Neural cell (in vitro differentiated cells): ENCODE data around the gene SMOC1. TPM values are rescaled to one million over a fixed set of nuclear protein-coding genes. Genes with fewer than 3 reads are reported as not detected.

Source experiments
- H2AFZ ChIP-seq: fragments of 200-600, 300-800 bp; sonication (generic), shearing (Covaris generic); 2 replicates; pipeline ENCODE4 v1.6.0; 2014; ENCODE audit warnings: low read depth, mild to moderate bottlenecking, antibody characterized with exemption, low read length, moderate library complexity
- H3F3A ChIP-seq: fragments of 200-600 bp; shearing (Covaris generic); 2 replicates; pipeline ENCODE4 v1.6.1; 2016; ENCODE audit warnings: mild to moderate bottlenecking, moderate library complexity, mixed read lengths, antibody characterized with exemption, low read length; ENCODE audit not compliant: insufficient read depth, poor library complexity, severe bottlenecking
- H3K27ac ChIP-seq: fragments of 200-600, 300-800 bp; sonication (generic), shearing (Covaris generic); 2 replicates; pipeline ENCODE4 v1.5.1; 2014; ENCODE audit warnings: mild to moderate bottlenecking, low read length, moderate library complexity
- H3K27me3 ChIP-seq: fragments of 300-800, 200-600 bp; sonication (generic), shearing (Covaris generic); 2 replicates; pipeline ENCODE4 v1.6.0; 2014; ENCODE audit warnings: mild to moderate bottlenecking, low read depth, low read length, moderate library complexity; ENCODE audit not compliant: insufficient read depth
- H3K36me3 ChIP-seq: fragments of 300-800, 200-600 bp; sonication (generic), shearing (Covaris generic); 2 replicates; pipeline ENCODE4 v1.5.1; 2014; ENCODE audit warnings: mild to moderate bottlenecking, antibody characterized with exemption, low read length, moderate library complexity; ENCODE audit not compliant: insufficient read depth
- H3K4me2 ChIP-seq: fragments of 300-800, 200-600 bp; sonication (generic), shearing (Covaris generic); 2 replicates; pipeline ENCODE4 v1.6.0; 2014; ENCODE audit warnings: mild to moderate bottlenecking, low read length
- H3K4me3 ChIP-seq: fragments of 300-800, 200-600 bp; sonication (generic), shearing (Covaris generic); 2 replicates; pipeline ENCODE4 v1.5.1; 2014; ENCODE audit warnings: mild to moderate bottlenecking, low read length, moderate library complexity
- H3K79me2 ChIP-seq: fragments of 200-600 bp; shearing (Covaris generic); replicated peaks from 2 replicates; pipeline ENCODE4 v1.6.0; 2014; ENCODE audit warnings: mild to moderate bottlenecking, low read length, moderate library complexity; ENCODE audit not compliant: insufficient read depth
- H3K9ac ChIP-seq: fragments of 300-800, 200-600 bp; sonication (generic), shearing (Covaris generic); 2 replicates; pipeline ENCODE4 v1.6.1; 2016; ENCODE audit warnings: mild to moderate bottlenecking, low read length, mixed read lengths
- H3K9me2 ChIP-seq: fragments of 200-600 bp; shearing (Covaris generic); 2 replicates; pipeline ENCODE4 v1.6.1; 2016; ENCODE audit warnings: mild to moderate bottlenecking, low read length, mixed read lengths; ENCODE audit not compliant: insufficient read depth
- H3K9me3 ChIP-seq: fragments of 200-600, 300-800 bp; sonication (generic), shearing (Covaris generic); 2 replicates; pipeline ENCODE4 v1.6.1; 2016; ENCODE audit warnings: mild to moderate bottlenecking, mixed run types, low read length, moderate library complexity, mixed read lengths
- H4K20me1 ChIP-seq: fragments of 200-600 bp; shearing (Covaris generic); 2 replicates; pipeline ENCODE4 v1.6.1; 2016; ENCODE audit warnings: mild to moderate bottlenecking, mixed run types; ENCODE audit not compliant: insufficient read depth
- EP300 ChIP-seq: fragments of 450-650 bp; conservative IDR thresholded peaks from 2 replicates; pipeline ENCODE4 v1.6.1; 2014; ENCODE audit warnings: antibody characterized with exemption, mild to moderate bottlenecking, moderate library complexity; ENCODE audit not compliant: poor library complexity, severe bottlenecking
- EZH2 ChIP-seq: fragments of 200-600, 300-800 bp; shearing (Covaris generic), sonication (generic); IDR thresholded peaks from 2 replicates; pipeline ENCODE4 v1.6.1; 2014; ENCODE audit warnings: antibody characterized with exemption, low read length, borderline replicate concordance, mild to moderate bottlenecking; ENCODE audit not compliant: insufficient read depth, poor library complexity, severe bottlenecking
- MXI1 ChIP-seq: fragments of 450-650 bp; conservative IDR thresholded peaks from 2 replicates; pipeline ENCODE4 v1.6.1; 2014; ENCODE audit warnings: antibody characterized with exemption, mild to moderate bottlenecking; ENCODE audit not compliant: poor library complexity, severe bottlenecking
- POLR2AphosphoS5 ChIP-seq: IDR thresholded peaks from 2 replicates; pipeline ENCODE4 v1.6.1; 2012
- RAD21 ChIP-seq: fragments of 450-650 bp; conservative IDR thresholded peaks from 2 replicates; pipeline ENCODE4 v1.6.1; 2014; ENCODE audit warnings: antibody characterized with exemption, mild to moderate bottlenecking, moderate library complexity
- SMC3 ChIP-seq: fragments of 450-650 bp; conservative IDR thresholded peaks from 2 replicates; pipeline ENCODE4 v1.6.1; 2014; ENCODE audit warnings: antibody characterized with exemption, mild to moderate bottlenecking, moderate library complexity; ENCODE audit not compliant: poor library complexity
- TAF1 ChIP-seq: IDR thresholded peaks from 2 replicates; pipeline ENCODE4 v1.6.1; 2012; ENCODE audit warnings: low read depth
- polyA plus RNA-seq: library from polyadenylated mRNA; depleted of rRNA; stranded (reverse); fragments of >200 nt; gene quantifications from 2 replicates; pipeline ENCODE4 v1.2.3, GENCODE V29; 2014
- TF ChIP-seq, protein P1 (sequence below): fragments of 450-650 bp; IDR thresholded peaks from 2 replicates; pipeline ENCODE4 v1.5.1; 2014; ENCODE audit warnings: antibody characterized with exemption, mild to moderate bottlenecking, moderate library complexity; ENCODE audit not compliant: poor library complexity, severe bottlenecking
- TF ChIP-seq, protein P2 (sequence below): IDR thresholded peaks from 2 replicates; pipeline ENCODE4 v1.6.1; 2012; ENCODE audit warnings: borderline replicate concordance

The SMOC1 gene
- polyA plus RNA-seq, 1 donor from 2014 or later: 8.7 TPM

DNA sequence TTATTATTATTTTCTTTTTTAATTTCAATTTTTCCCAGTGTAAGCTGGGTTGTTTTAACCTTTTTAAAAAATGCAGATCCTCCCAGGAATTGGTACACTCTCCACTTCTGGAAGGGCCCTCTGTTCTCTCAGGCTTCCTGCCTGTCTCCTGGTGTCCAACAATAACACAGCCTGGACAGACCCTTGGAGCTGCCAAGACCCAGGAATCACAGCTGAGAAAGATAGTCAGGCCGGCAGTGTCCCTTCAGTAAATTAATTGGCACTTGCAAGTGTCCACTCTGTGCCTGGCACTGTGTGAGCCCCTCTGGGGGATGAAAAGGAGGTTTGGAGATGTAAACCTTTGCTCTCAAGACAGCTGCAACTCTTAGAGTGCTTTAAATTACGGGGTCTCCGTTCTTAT, 113.3 kb downstream of the SMOC1 start:
- no peak for TF ChIP-seq EZH2
- TF ChIP-seq RAD21: no peak
- no peak for TF ChIP-seq SMC3
- TF ChIP-seq, protein P1, sequence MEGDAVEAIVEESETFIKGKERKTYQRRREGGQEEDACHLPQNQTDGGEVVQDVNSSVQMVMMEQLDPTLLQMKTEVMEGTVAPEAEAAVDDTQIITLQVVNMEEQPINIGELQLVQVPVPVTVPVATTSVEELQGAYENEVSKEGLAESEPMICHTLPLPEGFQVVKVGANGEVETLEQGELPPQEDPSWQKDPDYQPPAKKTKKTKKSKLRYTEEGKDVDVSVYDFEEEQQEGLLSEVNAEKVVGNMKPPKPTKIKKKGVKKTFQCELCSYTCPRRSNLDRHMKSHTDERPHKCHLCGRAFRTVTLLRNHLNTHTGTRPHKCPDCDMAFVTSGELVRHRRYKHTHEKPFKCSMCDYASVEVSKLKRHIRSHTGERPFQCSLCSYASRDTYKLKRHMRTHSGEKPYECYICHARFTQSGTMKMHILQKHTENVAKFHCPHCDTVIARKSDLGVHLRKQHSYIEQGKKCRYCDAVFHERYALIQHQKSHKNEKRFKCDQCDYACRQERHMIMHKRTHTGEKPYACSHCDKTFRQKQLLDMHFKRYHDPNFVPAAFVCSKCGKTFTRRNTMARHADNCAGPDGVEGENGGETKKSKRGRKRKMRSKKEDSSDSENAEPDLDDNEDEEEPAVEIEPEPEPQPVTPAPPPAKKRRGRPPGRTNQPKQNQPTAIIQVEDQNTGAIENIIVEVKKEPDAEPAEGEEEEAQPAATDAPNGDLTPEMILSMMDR: no peak
- TF ChIP-seq, protein P2, sequence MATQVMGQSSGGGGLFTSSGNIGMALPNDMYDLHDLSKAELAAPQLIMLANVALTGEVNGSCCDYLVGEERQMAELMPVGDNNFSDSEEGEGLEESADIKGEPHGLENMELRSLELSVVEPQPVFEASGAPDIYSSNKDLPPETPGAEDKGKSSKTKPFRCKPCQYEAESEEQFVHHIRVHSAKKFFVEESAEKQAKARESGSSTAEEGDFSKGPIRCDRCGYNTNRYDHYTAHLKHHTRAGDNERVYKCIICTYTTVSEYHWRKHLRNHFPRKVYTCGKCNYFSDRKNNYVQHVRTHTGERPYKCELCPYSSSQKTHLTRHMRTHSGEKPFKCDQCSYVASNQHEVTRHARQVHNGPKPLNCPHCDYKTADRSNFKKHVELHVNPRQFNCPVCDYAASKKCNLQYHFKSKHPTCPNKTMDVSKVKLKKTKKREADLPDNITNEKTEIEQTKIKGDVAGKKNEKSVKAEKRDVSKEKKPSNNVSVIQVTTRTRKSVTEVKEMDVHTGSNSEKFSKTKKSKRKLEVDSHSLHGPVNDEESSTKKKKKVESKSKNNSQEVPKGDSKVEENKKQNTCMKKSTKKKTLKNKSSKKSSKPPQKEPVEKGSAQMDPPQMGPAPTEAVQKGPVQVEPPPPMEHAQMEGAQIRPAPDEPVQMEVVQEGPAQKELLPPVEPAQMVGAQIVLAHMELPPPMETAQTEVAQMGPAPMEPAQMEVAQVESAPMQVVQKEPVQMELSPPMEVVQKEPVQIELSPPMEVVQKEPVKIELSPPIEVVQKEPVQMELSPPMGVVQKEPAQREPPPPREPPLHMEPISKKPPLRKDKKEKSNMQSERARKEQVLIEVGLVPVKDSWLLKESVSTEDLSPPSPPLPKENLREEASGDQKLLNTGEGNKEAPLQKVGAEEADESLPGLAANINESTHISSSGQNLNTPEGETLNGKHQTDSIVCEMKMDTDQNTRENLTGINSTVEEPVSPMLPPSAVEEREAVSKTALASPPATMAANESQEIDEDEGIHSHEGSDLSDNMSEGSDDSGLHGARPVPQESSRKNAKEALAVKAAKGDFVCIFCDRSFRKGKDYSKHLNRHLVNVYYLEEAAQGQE: no peak
- no peak for TF ChIP-seq TAF1
- TF ChIP-seq EP300: no peak
- TF ChIP-seq POLR2AphosphoS5: no peak
- TF ChIP-seq MXI1: no peak

DNA sequence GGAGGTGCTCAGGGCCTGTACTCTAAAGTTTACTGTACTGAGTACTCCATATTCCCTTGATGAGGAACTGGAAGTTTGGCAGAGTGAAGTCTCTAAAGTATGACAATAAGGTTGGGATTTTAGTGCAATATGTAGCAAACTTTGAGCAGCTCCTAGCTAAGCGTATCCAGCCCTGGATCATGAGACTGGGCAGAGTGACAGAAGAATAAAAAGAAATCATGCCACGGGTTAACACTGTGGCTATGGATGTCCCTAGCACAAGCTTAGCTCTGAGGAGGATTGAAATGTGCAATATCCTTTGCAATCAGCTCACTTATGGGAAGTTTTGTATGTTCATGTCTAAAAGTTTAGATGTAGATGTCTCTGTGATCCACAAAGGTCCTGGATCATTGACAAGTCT, 114.1 kb downstream of the SMOC1 start:
- no peaks in the 10 kb centered on the region for H3K36me3 ChIP-seq
- H4K20me1 ChIP-seq: no peaks in the 10 kb centered on the region
- H3K4me2 ChIP-seq: no peak overlapping the region
- no peak overlapping the region for H3K27ac ChIP-seq
- H3F3A ChIP-seq: no peaks in the 10 kb centered on the region
- TF ChIP-seq SMC3 (no peak), EP300 (no peak), POLR2AphosphoS5 (no peak), EZH2 (no peak), TAF1 (no peak), RAD21 (no peak), MXI1 (no peak)
- TF ChIP-seq, protein P2: no peak
- TF ChIP-seq, protein P1: no peak
- H3K4me3 ChIP-seq: no peak overlapping the region
- no peaks in the 10 kb centered on the region for H3K79me2 ChIP-seq
- no peaks in the 10 kb centered on the region for H3K9me3 ChIP-seq
- H3K9me2 ChIP-seq: no peaks in the 10 kb centered on the region
- H3K27me3 ChIP-seq: no peaks in the 10 kb centered on the region
- no peak overlapping the region for H3K9ac ChIP-seq
- no peak overlapping the region for H2AFZ ChIP-seq

More for the DNA sequence above, 113.3 kb downstream of the SMOC1 start:
- H3K4me2 ChIP-seq: no peak overlapping the region
- no peak overlapping the region for H3K4me3 ChIP-seq
- no peak overlapping the region for H2AFZ ChIP-seq
- H3F3A ChIP-seq: no peaks in the 10 kb centered on the region
- H3K27me3 ChIP-seq: no peaks in the 10 kb centered on the region
- H3K9me3 ChIP-seq: no peaks in the 10 kb centered on the region
- H3K27ac ChIP-seq: no peak overlapping the region
- H3K36me3 ChIP-seq: no peaks in the 10 kb centered on the region
- no peaks in the 10 kb centered on the region for H3K79me2 ChIP-seq
- H3K9ac ChIP-seq: no peak overlapping the region
- H3K9me2 ChIP-seq: no peaks in the 10 kb centered on the region
- H4K20me1 ChIP-seq: no peaks in the 10 kb centered on the region
